GM19463 (cell line): Measurements from ENCODE around the gene CLCA1.

Experiments
- ATAC-seq: cut with Tn5 transposase; IDR thresholded peaks from one replicate; pipeline ENCODE4 v1.9.1; 2021; ENCODE audit warnings: mild to moderate bottlenecking, moderate library complexity; ENCODE audit not compliant: unreplicated experiment

The CLCA1 gene, protein sequence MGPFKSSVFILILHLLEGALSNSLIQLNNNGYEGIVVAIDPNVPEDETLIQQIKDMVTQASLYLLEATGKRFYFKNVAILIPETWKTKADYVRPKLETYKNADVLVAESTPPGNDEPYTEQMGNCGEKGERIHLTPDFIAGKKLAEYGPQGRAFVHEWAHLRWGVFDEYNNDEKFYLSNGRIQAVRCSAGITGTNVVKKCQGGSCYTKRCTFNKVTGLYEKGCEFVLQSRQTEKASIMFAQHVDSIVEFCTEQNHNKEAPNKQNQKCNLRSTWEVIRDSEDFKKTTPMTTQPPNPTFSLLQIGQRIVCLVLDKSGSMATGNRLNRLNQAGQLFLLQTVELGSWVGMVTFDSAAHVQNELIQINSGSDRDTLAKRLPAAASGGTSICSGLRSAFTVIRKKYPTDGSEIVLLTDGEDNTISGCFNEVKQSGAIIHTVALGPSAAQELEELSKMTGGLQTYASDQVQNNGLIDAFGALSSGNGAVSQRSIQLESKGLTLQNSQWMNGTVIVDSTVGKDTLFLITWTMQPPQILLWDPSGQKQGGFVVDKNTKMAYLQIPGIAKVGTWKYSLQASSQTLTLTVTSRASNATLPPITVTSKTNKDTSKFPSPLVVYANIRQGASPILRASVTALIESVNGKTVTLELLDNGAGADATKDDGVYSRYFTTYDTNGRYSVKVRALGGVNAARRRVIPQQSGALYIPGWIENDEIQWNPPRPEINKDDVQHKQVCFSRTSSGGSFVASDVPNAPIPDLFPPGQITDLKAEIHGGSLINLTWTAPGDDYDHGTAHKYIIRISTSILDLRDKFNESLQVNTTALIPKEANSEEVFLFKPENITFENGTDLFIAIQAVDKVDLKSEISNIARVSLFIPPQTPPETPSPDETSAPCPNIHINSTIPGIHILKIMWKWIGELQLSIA

DNA sequence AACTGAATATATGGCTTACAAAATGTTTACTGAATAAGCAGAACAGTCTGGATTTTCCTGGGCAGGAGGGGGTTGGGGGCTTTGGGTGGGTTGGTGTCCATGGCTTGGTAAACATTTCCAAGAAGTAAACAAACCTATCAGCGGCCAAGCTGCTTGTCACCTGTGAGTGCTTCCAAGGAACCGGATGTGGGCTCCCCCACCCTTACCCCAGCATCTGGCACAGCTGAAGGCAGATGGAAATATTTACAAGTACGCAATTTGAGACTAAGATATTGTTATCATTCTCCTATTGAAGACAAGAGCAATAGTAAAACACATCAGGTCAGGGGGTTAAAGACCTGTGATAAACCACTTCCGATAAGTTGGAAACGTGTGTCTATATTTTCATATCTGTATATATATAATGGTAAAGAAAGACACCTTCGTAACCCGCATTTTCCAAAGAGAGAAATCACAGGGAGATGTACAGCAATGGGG is at the start of gene CLCA1:
Gene CLCA1 (plus strand): TSS at position 427 of the 477 bp plus-strand sequence. CDS start 45 bp downstream, at position 472.
- ATAC-seq: no peak

DNA sequence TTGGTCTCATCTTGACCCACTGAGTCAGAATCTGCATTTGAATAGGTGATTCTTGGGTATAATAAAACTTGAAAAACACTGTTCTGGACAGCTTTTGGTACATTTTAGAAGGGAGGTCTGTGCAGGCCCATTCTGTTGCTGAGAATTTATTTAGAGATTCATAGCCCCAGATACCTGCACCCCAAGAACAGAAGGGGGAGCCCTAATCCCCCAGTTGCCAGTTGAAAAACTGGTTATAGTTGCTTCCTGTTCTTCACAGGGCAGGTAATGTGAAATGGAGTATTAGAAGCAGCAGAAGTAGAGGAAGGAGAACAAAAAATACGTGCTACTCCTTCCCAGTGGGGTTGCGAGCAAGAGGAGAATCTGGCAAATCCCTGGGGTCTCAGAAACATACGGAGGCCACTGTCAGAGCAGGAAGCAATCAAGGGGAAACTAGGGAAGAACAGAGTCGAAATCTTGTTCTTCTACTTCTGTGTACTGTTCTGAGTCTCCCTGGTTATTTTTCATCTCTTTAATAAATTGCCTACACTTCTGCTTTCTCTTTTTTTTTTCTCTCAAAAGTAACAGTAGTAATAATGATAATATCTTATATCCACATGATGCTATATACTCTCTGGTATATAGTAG is 49.3 kb upstream of the CLCA1 start:
- peak; percentile 72 for ATAC-seq

DNA sequence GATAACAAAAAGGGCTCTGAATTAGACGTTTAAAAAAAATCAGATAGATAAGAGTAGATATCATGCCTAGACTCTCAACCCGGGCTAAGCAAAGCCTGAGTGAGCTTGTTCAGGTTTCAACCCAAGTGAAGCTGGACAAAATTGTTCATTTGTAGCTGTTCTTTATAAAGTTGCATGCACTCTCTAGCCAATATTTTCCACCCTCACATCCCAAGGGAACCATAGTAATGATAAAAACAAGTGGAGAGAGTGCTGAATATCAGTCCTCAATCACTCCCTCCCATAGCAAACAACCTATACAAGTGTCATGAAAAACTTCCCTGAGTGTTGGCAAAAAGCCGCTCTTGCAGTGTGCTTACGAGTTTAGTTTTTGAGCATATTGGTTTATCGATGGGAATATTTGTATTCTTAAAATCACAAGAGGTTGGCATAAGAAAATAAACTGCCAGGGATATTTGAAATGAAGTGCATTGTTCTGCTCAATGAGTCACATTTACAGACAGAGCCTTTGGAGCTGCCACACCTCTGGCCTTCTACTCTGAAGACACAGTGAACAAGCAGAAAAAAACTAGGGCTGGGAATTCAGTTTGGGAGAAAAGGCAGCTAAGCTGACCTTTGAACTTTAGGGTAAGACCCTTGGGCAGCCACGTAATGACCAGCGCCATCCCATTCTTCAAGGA is 47.0 kb upstream of the CLCA1 start:
- no peak for ATAC-seq

DNA sequence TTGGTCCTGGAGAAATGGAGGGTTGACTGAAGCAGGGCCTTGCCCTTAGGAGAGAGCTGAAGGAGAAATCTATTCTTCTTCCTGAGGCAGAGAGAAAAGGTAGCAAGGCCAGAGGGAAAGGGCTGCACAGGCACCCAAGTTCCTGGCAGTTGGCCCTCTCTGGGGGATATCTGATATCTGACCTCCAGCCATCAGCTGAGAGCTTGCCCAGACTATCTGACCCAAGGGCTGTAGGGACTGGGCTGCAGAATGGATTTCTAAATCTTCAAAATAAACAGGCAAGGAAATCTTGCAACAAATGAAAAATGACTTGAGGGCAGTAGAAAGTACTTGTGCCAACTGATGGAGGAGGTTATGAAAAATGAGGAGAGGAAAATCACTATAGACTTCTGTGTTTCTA is 45.3 kb upstream of the CLCA1 start:
- ATAC-seq: no peak

DNA sequence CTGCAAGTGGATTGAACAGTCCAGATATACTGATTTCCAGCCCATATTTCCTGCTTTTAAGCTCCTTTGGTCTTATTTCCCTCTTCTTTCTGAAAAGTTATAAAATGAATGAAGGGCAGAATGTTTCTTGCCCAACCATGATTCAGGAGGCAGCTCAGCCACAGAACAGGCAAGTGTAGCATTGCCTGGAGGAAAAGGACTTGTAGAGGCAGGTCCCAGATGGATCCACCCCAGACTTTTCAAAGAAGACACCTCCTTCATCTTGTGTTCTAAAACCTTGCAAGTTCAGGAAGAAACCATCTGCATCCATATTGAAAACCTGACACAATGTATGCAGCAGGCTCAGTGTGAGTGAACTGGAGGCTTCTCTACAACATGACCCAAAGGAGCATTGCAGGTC is 44.9 kb upstream of the CLCA1 start, which contains the start of gene CLCA2:
Gene CLCA2 (plus strand): TSS at position 299 of the 400 bp plus-strand sequence. CDS start 77 bp downstream, at position 376.
- no peak for ATAC-seq

DNA sequence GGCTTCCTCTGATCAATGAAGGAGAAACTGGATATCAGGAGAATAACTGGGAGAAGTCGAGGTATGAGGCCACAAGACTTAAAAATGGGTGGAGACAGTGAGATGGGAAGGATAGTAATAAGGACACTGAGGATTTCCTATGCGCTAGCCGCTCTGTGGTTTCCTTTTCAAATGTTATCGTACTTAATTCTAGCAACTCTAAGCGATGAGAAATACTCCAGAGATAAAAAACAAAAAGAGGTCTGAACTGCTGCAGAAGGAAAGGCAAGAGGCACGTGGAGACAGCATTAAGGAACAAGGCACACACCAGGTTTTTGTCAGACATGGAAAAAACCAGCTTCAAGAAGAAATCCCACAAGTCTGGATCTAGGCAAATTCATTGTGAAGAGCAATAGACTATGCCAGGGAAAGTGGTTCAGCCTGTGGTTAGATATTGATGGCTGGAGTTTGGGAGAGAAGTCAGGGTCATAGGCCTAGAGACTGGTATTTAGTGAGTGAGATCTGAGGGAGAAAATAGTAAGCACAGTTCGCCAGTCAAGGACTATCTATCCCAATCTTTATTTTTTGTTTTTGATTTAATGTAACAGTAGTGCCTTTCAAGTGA is 39.5 kb upstream of the CLCA1 start:
- ATAC-seq: no peak

DNA sequence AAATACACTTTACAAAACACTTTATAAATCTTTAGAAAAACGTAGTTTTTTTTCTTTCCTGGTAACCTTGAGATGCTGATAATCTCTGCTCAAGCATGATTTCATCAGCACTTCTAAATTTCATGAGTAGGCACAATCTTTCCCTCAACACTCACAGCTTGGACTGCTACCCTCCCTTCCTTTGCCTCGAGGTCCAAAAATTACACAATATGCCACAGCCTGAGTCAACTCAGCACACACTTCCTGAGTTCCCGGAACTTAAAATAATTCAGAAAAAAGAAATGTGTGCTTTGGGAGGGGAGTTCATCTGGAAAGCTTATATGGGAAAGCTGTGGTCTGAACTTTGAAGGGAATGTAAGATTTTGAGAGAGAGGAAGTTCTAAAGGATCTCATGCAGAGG is 38.9 kb upstream of the CLCA1 start:
- ATAC-seq: no peak

DNA sequence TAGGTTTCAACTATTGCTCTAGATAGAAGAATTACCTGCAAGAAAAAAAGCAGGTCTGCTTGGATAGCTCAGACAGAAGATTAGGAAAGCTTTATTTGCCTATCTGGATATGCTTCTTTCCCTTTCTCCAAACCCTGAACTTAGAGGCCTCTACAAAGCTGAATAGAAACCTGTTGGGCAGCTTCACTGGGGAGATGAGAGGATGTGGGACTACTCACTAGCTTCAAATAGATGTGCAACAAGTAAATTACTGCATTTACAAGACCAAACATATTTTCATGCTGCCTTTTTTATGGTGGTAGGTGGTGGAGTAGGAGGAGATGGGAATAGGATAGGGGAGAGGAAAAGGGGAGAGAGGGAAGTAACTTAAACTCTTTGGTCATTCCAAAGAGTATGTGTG is 38.4 kb upstream of the CLCA1 start:
- ATAC-seq: no peak

DNA sequence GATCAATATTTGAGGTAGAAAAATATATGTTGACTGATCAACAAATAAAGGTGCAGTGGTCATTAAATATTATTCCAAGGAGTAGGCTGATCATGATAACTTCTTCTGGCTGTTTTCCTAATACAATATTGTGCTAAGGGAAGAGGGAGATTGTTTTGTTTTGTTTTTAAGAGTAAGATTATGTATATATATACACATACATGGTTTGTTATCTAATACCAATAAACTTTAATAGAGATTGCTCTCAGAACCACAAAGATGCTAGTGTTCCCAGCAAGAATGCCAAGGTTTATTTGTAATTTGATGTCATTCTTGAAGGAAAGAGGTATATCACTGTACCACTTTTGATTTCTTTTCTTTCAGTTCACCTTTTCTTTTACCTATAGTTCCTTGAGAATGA is 34.7 kb upstream of the CLCA1 start:
- ATAC-seq: no peak

DNA sequence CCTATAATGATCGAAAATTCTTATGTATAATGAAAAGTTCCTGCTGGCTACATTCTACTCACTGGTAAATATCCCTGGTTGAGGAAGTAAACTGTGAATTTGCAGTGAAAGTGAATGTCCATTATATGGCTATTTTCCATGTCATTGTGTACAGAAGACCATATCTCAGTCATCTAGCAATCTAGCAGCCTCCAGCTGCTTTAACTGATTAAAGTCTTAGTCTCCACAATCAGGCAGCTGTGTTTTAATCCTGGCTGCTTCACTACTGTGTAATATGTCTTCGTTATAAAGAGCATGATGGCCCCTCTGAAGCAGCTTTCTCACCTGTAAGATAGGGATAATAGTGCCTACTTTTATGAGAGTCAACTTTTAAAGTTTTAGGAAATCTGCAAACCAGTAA is 33.4 kb upstream of the CLCA1 start:
- ATAC-seq: no peak

DNA sequence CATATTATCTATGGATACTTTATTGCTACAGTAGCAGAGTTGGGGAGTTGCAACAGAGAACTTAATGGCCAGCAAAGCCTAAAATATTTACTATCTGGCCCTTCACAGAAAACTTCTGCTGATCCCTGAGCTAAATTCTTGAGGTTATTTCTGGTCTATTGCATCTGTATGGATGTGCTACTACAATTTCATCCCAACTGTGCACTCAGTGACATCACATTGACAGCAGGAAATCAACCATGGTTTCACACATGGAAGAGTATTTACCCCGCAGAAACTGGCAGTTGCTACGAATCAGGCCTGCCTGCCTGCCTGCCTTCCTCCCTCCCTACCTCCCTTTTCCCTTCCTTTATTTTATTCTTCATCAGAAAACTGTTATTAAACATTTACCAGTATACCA is 32.7 kb upstream of the CLCA1 start:
- ATAC-seq: no peak

DNA sequence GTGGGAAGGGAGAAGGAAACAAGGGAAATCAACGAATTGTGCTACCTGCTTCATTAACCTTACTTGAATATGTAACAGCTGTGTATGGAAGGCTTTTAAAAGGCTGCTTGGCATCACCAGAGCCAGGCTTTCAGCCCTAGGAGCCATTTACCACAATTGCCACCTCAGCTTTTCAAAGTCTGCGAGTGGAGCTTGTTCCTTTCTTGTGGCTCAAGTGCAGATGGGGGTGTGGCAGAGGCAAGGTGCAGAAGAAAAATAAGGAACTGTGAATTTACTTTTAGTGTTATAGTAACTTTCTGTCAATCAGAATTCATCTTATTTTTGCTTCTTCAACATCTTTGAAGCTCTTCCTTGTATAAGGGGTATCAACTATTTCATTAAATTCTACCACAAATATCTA is 27.1 kb upstream of the CLCA1 start:
- no peak for ATAC-seq

DNA sequence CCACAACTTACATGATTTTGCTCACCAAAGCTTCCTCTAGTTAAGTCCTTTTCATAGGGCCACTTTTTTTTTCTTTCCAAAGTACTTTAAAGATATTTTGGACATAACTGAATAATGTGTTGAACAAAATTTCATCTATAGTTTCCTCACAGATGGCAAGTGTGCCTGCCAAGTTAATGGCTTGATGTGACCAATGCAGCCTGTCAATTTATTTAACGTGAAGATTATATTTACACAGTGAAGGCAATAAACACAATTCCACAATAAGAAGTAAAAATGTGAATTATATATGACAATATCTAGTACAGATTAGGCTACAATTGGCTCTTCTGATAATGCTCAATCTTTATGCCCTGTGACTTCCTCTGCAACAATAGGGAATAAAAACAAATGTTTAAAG is 26.7 kb upstream of the CLCA1 start:
- no peak for ATAC-seq

DNA sequence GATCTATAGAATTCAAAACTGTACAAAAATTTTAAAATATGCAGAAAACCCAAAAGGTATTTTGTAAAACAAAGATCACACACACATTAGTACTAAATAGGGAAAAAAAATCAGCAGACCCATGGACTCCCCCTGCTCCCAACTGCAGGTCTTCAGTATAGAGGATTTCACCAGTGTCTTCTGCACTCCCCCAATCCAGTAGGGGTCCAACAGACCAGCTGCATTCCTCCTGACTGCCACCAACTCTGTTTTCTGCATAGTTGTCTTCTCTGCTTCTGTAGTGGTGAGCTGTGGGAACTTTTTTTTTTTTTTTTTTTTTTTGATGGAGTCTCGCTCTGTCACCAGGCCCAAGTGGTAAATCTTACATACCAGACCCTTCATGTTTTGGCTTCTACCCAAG is 22.8 kb upstream of the CLCA1 start:
- no peak for ATAC-seq

DNA sequence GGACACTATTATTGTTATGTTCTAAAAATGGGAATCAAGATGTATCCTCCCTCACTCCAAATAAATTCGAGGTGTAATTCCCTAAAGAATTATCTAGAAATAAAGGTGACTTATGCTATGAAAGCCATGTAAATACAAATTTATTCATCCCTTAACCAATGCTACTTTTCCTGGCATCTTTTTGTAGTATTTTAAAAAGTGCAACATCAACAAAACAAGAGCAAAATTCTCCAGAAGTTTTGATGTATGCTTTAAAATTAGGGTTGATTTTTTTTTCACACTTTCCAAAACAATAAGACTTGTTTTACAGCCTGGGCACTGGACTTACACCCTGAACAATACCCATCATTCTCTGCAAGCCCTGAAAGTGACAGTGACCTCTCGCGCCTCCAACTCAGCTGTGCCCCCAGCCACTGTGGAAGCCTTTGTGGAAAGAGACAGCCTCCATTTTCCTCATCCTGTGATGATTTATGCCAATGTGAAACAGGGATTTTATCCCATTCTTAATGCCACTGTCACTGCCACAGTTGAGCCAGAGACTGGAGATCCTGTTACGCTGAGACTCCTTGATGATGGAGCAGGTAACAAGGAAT is 21.4 kb upstream of the CLCA1 start:
- ATAC-seq: no peak

DNA sequence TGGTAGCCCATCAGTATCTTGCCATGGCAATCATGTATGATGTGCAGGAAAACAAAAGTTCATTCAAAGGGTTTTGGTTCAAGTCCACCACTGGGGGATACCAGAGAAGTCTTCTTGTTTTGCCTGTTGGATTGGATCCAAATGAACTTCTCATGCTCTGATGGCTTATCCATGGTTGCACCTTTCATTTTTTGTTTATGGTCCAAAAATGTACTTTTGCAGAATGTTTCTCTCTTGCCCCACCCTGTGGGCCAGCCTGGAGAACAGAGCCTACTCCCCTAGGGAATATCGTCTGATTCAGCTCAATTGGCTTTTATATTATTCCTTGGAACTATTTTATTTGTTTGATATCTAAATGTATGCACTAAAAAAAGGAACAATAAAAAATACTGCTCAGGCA is 20.1 kb upstream of the CLCA1 start:
- ATAC-seq: no peak

DNA sequence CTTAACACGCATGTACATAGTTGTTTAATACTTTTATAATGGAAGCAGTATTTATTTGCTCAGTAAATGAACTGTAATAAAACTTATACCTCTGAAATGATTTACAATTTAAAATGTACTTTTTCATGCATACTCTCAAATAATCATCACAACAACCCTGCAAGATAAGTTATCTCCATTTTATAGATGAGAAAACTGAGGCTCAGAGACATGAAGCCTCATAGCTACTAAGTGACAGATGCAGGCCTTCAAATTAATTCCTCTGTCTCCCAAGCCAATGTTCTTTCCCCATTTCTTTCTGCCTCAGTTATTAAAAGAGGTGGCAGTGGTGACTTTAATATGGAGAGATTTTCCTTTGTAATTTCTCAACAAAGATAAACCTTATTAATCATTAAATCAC is 19.6 kb upstream of the CLCA1 start:
- no peak for ATAC-seq

DNA sequence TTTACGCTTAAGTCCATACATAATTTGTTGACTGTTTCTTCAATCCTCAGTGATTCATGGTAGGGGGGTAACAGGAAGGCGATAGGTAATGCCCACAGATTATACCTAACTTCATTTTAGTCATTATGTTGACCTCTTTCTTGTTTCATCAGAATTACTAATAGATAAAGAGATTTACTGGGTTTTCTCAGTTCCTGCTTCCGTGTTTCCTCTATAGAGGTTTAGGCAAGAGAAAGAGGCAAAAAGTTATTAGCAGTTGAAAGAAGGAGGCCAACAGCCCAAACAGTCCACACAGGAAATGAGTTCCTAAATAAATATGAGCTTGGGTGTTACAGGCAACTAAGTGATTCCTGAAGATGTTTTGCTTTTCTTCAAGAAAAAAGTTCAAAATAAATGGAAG is 17.9 kb upstream of the CLCA1 start:
- no peak for ATAC-seq

DNA sequence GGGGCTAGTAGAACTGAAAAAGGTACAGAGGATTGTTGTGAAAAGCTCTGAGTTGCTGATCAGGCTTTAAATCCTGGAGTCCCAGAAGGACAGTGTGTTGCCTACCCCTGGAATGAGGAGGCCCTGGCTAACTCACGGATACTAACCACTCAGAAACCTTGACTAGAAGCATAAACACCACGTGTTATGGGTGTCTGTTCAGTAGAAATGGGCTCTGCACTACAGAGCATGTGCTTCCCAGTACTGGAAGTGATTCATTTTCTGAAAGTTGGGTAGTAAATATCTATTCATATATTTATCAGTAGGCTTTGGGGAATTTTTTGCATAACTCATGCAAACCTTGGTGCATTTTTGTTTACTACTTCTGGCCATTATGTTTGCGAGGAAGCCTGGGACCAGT is 15.1 kb upstream of the CLCA1 start:
- ATAC-seq: no peak

DNA sequence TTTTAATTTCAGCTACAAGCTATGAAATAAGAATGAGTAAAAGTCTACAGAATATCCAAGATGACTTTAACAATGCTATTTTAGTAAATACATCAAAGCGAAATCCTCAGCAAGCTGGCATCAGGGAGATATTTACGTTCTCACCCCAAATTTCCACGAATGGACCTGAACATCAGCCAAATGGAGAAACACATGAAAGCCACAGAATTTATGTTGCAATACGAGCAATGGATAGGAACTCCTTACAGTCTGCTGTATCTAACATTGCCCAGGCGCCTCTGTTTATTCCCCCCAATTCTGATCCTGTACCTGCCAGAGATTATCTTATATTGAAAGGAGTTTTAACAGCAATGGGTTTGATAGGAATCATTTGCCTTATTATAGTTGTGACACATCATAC is 13.7 kb upstream of the CLCA1 start:
- no peak for ATAC-seq
